ENCODE measurements around the gene TP53I11. TPM values are rescaled to one million over a fixed set of nuclear protein-coding genes. Genes with fewer than 3 reads are reported as not detected.
A peak's percentile ranks its signal among the peaks of the same experiment; 100 is the strongest.

The TP53I11 gene
- total and polyA plus RNA-seq, 12 donors, result 22.8 to 89.4 (median 32.7) TPM

GRCh38 chr11:44947114-44947513 lies 3.6 kb downstream of the TP53I11 start:
- H3K4me1 ChIP-seq, result peaks cover 10 to 83% (median 64%) of the 10 kb centered on the region in 9 donors
- peak overlapping the region in 9 of 10 donors; percentile 11 to 93 (median 71) for H3K27ac ChIP-seq
- intact Hi-C loops (cut with DNase I), result loop anchor here in 3 of 10 donors (5.0 to 10.0 kb wide), 3 partner anchors 75 to 388 kb away; no protein-coding TSS in a partner anchor

GRCh38 chr11:44946263-44946662 lies 4.4 kb downstream of the TP53I11 start:
- peak; percentile 21 to 62 (median 41) for ATAC-seq
- no peaks in the 10 kb centered on the region for H3K9me3 ChIP-seq
- no peaks in the 10 kb centered on the region for H3K27me3 ChIP-seq
- no peak for TF ChIP-seq CTCF (IDR thresholded peaks at IDR 0.05)
- peak overlapping the region in 9 of 10 donors; percentile 11 to 93 (median 71) for H3K27ac ChIP-seq
- peak; percentile 75 to 76 for DNase-seq
- 56 to 61% methylated on average over 12 of the region's 12 CpGs for WGBS, 2 donors
- H3K4me1 ChIP-seq, result peaks cover 13 to 87% (median 71%) of the 10 kb centered on the region in 9 donors
- H3K4me3 ChIP-seq, result peak overlapping the region in 1 of 10 donors; percentile 18
- H3K36me3 ChIP-seq, result no peaks in the 10 kb centered on the region
- intact Hi-C loops (cut with DNase I), result loop anchor here in 3 of 10 donors (5.0 to 10.0 kb wide), 3 partner anchors 76 to 389 kb away; no protein-coding TSS in a partner anchor

More at GRCh38 chr11:44947114-44947513, 3.6 kb downstream of the TP53I11 start:
- TF ChIP-seq CTCF (IDR thresholded peaks at IDR 0.05), result no peak
- no peaks in the 10 kb centered on the region for H3K36me3 ChIP-seq
- H3K4me3 ChIP-seq, result no peak overlapping the region
- 50 to 53% methylated on average over 9 of the region's 9 CpGs for WGBS, 2 donors
- DNase-seq (no peak), ATAC-seq (no peak)
- H3K9me3 ChIP-seq, result no peaks in the 10 kb centered on the region
- H3K27me3 ChIP-seq, result no peaks in the 10 kb centered on the region

- ATAC-seq (peak; percentile 28 to 79 (median 56)), DNase-seq (peak; percentile 70 to 82)
- Histone ChIP-seq H3K4me3 (peak overlapping the region in 1 of 10 donors; percentile 18), H3K27me3 (no peaks in the 10 kb centered on the region), H3K4me1 (peaks cover 15 to 89% (median 73%) of the 10 kb centered on the region in 9 donors), H3K36me3 (peaks cover 0 to 2% (median 0%) of the 10 kb centered on the region in 9 donors), H3K27ac (peak overlapping the region in 9 of 10 donors; percentile 11 to 93 (median 71)), H3K9me3 (no peaks in the 10 kb centered on the region)
- no peak for TF ChIP-seq CTCF (IDR thresholded peaks at IDR 0.05)
- intact Hi-C loops (cut with DNase I), result loop anchor here in 3 of 10 donors (5.0 to 10.0 kb wide), 3 partner anchors 77 to 389 kb away; no protein-coding TSS in a partner anchor
- 50 to 66% methylated on average over 11 of the region's 11 CpGs for WGBS, 2 donors
Observed at GRCh38 chr11:44945666-44946065, 5.0 kb downstream of the TP53I11 start.

GRCh38 chr11:44944853-44945235 lies 5.8 kb downstream of the TP53I11 start:
- Histone ChIP-seq H3K36me3 (peaks cover 0 to 11% (median 0%) of the 10 kb centered on the region in 9 donors), H3K4me3 (no peak overlapping the region), H3K27me3 (no peaks in the 10 kb centered on the region), H3K4me1 (peaks cover 21 to 95% (median 81%) of the 10 kb centered on the region in 9 donors), H3K9me3 (no peaks in the 10 kb centered on the region), H3K27ac (peak overlapping the region in 6 of 10 donors; percentile 21 to 93 (median 78))
- 51 to 53% methylated on average over 3 of the region's 3 CpGs for WGBS, 2 donors
- intact Hi-C loops (cut with DNase I), result loop anchor here in 4 of 10 donors (5.0 to 10.0 kb wide), 4 partner anchors 77 to 392 kb away; no protein-coding TSS in a partner anchor
- DNase-seq, result no peak
- ATAC-seq, result no peak
- TF ChIP-seq CTCF (IDR thresholded peaks at IDR 0.05), result no peak
